SIG-M5 (cell line): ENCODE data around the gene RND2.

Experiments
- DNase-seq: peaks from one replicate; lab custom pipeline; 2025; lab: John Stamatoyannopoulos, UW

Gene RND2

DNA sequence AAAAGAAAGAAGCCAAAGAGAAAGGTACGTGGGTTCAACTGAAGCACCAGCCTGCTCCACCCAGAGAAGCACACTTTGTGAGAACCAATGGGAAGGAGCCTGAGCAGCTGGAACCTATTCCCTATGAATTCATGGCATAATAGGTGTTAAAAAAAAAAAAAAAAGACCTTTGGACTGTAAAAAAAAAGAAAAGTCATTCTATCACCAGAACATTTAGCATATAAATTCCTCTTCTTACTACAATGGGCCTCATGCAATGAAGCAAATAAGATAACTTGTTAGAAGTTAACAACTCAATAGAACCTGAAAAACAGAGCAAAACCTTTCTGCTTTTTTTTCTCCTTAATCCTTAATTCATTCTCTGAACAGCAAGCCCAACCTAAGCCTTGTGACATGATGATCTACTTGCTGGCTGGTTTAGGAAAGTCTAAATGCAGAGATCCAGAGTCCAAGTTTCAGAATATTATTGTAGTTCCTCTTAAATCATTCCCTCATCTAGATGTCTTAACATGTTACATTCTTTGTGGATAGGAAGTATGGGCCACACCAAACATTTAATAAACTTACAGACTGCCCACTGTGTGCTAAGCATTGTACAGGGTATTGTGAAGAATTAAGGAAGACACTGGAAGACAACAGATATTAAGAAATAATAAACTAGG is 54.7 kb downstream of the RND2 start:
- no peak for DNase-seq
